OCI-LY3 (cell line): ENCODE results near the gene GNG11.
A peak's percentile ranks its signal among the peaks of the same experiment; 100 is the strongest.

Experiments
- EZH2phosphoT487 ChIP-seq: fragments of 200-600 bp; shearing (Covaris generic); IDR thresholded peaks from 2 replicates; pipeline ENCODE4 v1.6.1; 2018; ENCODE audit warnings: antibody characterized with exemption, mixed run types, low read depth
- TF ChIP-seq, protein P1 (sequence below): fragments of 200-600, 300-600 bp; sonication (generic); IDR thresholded peaks from 2 replicates; pipeline ENCODE4 v1.5.1; 2014; ENCODE audit warnings: antibody characterized with exemption, low read length, low read depth

DNA sequence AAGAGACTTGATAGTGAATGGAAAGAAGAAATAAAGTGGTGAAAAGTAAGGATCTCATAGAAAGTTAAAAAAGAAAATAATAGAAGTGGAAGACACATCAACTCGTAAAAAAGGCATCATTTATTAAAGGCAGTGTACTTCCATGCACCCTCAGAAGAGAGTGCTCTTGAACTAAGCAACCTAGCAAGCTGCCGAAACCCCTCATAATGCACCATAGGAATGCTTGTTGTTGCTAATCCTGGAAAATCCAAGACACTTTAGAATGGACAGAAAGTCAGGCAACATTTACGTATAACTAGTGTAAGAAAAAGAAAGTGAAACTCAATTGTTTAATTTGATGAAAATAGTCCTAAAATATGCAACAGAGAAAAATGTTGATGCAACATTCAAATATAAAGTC is 43.8 kb upstream of the GNG11 start:
- TF ChIP-seq, protein P1, sequence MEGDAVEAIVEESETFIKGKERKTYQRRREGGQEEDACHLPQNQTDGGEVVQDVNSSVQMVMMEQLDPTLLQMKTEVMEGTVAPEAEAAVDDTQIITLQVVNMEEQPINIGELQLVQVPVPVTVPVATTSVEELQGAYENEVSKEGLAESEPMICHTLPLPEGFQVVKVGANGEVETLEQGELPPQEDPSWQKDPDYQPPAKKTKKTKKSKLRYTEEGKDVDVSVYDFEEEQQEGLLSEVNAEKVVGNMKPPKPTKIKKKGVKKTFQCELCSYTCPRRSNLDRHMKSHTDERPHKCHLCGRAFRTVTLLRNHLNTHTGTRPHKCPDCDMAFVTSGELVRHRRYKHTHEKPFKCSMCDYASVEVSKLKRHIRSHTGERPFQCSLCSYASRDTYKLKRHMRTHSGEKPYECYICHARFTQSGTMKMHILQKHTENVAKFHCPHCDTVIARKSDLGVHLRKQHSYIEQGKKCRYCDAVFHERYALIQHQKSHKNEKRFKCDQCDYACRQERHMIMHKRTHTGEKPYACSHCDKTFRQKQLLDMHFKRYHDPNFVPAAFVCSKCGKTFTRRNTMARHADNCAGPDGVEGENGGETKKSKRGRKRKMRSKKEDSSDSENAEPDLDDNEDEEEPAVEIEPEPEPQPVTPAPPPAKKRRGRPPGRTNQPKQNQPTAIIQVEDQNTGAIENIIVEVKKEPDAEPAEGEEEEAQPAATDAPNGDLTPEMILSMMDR, result peak; percentile 45
- TF ChIP-seq EZH2phosphoT487, result no peak
